Measurements from ENCODE around the gene BHMT2. TPM values are rescaled to one million over a fixed set of nuclear protein-coding genes. Genes with fewer than 3 reads are reported as not detected.

BHMT2 gene
- total RNA-seq, 1 donor from 2014 or later = 0.76 TPM

DNA sequence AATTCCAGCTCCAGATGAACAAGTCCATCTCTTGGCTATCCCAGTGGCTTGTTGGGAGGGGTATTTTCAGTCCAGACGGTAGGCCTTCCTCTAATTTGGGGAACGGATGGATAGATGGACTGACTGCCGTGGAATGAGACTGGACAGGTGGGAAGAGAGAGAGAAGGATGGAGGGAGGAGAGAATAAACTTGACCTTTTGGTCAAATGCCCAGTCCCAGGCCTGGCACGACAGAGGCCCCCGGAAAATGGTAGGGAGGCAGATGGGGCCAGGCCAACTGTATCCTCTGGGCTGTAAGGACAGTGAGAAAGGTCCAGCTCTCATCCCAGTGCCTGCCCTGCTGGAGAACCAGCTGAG is 43.1 kb downstream of the BHMT2 start:
- no peak for DNase-seq (ENCODE audit: extremely low read depth, low read depth, low spot score)

- no peak for DNase-seq (ENCODE audit: extremely low read depth, low read depth, low spot score)
Measured at GRCh38 chr5:79119486-79119885, 49.9 kb downstream of the BHMT2 start.

GRCh38 chr5:79120221-79120620 is 50.7 kb downstream of the BHMT2 start:
- no peak for DNase-seq (ENCODE audit: extremely low read depth, low read depth, low spot score)

DNA sequence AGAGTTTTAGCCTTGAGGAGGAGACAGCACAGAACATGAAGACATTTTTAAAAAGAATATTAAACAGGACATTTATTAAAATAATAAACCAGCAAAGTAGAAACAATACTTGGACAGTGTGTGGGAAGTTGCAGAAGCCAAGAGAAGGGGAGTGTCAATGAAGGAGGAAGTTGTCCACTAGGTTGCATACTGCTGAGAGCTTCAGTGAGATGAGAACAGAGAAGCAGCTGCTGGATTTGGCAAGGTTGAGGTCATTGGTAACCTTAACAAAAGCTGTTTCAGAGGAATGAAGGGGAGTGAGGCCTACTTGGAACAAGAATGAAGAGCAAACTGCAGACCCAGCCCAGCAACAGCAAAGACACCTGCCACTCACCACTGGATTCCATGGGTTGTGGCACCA is 53.4 kb downstream of the BHMT2 start:
- no peak for DNase-seq (ENCODE audit: extremely low read depth, low read depth, low spot score)

GRCh38 chr5:79124607-79125006 is 55.0 kb downstream of the BHMT2 start:
- no peak for DNase-seq (ENCODE audit: extremely low read depth, low read depth, low spot score)

- no peak for DNase-seq (ENCODE audit: extremely low read depth, low read depth, low spot score)
Measured at GRCh38 chr5:79130781-79131180, 61.2 kb downstream of the BHMT2 start.

GRCh38 chr5:79133121-79133656 is 63.6 kb downstream of the BHMT2 start:
- peak; percentile 34 for DNase-seq (ENCODE audit: extremely low read depth, low read depth, low spot score)

DNA sequence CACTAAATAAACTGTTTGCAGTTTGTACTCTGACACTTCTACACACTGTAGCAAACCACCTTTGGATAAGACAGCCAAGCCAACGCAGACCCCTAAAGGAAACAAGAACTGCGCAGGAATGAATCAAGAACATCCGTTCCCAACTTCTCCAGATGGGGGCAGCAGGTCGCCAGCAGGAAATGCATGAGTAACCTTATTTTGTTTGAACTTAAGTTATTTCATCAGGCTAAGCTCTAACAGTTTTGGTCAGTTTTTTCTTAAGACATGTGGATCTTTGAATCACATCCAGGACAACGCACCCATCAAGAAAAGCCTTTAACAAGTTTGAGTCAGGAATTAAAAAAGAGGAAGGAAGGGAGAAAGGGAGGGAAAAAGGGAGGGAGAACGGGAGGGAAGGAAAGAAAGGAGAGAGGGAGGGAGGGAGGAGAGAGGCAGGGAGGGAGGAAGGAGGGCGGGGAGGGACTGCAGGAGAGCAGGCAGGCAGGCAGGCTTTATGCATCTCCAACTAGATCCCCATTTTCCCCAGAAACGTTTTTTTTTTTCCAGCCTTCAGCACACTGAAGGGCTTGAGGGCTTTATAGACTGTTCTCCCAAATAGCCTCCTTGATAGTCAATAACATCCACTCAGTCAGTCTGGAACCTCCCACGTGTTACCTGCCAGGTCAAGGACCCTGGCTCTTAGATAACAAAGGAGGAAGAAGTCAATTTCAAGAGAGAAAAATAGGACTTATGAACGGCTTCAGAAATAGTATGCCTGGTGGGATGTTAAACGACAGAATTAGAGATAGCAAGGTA is 64.3 kb downstream of the BHMT2 start:
- DNase-seq (ENCODE audit: extremely low read depth, low read depth, low spot score) = peak; percentile 66

DNA sequence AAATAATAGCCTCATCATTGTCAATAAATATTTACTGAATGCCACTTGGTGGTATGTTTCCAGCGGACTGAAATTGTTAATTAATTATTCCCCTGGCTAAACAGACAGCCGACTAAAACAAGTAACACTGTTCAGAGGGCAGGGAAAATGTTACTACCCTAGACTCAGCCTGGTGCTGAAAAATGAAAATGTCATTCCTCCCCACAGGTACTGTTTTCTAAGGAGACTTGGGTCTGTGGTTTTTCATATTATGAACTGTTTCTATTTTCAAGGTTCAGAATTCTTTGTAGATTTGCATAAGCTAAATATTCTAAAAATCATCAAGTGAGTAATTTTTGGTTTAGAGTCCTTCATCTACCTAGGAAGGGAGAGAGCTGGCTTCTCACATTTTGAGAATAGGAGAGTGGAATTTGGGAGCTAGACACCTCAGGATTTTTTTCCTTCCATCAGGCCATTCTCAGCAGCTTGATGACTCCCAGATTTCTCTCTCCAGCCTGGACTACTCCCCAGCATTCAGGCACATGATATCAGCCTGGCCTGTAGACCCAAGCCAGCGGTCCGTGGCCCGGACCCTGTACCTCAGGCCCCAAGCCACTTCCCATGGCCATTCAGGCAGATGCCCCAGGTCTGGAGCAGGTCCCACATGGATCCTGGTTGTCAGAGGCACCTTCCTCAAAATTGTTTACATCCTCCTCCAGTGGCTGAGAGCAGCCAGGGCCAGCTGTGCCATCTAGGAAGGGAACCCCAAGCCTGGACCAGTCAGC is 66.4 kb downstream of the BHMT2 start:
- no peak for DNase-seq (ENCODE audit: extremely low read depth, low read depth, low spot score)

DNA sequence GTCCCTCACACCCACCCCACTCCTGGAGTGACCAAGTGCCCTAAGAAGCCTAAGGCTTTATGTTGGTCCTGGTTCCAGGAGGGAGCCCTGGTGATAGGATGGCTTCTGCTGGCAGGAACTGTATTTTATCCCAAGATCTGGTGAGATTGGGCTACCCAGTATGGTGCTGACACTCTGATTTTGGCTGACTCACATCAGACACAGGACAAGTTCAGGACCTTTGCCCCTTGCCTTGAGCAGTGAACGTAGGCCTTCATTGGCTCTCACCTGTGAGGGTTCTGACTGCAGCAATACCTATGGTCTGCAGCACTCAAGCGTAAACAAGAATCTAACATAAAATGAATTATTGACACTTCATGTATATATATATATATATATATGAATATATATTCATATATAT is 67.1 kb downstream of the BHMT2 start:
- DNase-seq (ENCODE audit: extremely low read depth, low read depth, low spot score) = no peak

Other genes with a start within 250 kb of the BHMT2 start
- 22.9 and 37.2 TPM in 2 replicates for gene ARSB, start 84.5 kb upstream of the BHMT2 start, total RNA-seq
- gene DMGDH, start 93 bp upstream of the BHMT2 start, total RNA-seq = 1.1 TPM in 1 of 2 replicates, not detected in the other
- gene BHMT, start 42.0 kb downstream of the BHMT2 start, total RNA-seq = not detected in 2 replicates
- gene JMY, start 166.4 kb downstream of the BHMT2 start, total RNA-seq = 7.5 and 11.2 TPM in 2 replicates

Measured in glomerular endothelial cell (primary cell).